ENCODE measurements around the gene TMC5. TPM values are rescaled to one million over a fixed set of nuclear protein-coding genes. Genes with fewer than 3 reads are reported as not detected.

Gene TMC5
- total RNA-seq, 2 experiments from 2014 or later, result not detected

DNA sequence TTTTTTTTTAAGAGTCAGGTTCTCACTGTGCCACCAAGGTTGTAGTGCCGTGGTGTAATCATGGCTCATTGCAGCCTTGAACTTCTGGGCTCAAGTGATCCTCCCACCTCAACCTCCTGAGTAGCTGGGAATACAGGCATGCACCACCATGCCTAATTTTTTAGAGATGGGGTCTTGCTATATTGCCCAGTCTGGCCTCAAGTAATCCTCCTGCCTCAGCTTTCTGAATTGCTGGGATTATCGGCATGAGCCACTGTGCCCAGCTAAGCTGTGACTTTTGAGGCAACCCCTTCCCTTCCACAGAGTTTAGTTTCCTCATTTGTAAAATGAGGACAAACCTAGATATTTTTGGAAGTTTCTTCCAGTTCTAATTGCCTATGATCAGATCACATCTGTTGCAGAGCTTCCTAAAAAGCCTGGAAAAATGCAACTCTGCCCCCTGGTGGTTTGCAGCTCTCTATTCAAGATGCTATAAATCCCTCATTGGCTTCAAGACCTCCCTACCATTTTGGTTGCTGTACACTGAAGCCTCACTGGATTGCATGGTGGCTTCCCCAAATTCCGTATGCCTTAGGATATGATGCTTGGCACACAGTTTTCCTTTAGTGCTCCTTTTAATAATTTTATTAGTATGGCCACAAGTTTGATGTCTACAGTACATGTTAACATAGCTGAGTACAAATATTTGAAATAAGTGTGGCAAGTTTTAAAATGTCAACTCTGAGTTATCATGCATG lies 84.9 kb downstream of the TMC5 start:
- no peaks in the 10 kb centered on the region for H3K9me3 Mint-ChIP-seq
- ChIA-PET CTCF (interaction anchor here (0.8 to 2.0 kb wide), 4 partner anchors 12 to 417 kb away, joined by 3 to 28 read pairs (median 4); partner anchors contain the start of genes CCP110 and VPS35L), POLR2A (no interaction called here)
- Histone ChIP-seq H3K4me3 (ENCODE audit: low read length) (no peak overlapping the region), H3K27ac (ENCODE audit: low read depth in 1 of 2, low read length in 2 of 2) (no peak overlapping the region), H3K4me1 (ENCODE audit: insufficient read depth, low read length) (no peaks in the 10 kb centered on the region), H3K27me3 (ENCODE audit: control insufficient read depth in 1 of 2, insufficient read depth in 2 of 2, low read length in 2 of 2) (no peaks in the 10 kb centered on the region), H3K9me3 (ENCODE audit: control insufficient read depth in 1 of 2, insufficient read depth in 1 of 2, low read length in 2 of 2) (no peaks in the 10 kb centered on the region), H3K36me3 (ENCODE audit: insufficient read depth, low read length) (peaks cover 44% of the 10 kb centered on the region)
- H3K4me3 Mint-ChIP-seq, result no peak overlapping the region
- peaks cover 85% of the 10 kb centered on the region for H3K36me3 Mint-ChIP-seq (ENCODE audit: low read depth)
- no peaks in the 10 kb centered on the region for H3K27me3 Mint-ChIP-seq
- peak; percentile 52 for ATAC-seq (ENCODE audit: poor library complexity)
- no peak overlapping the region for H3K27ac Mint-ChIP-seq
- TF ChIP-seq, protein P1, sequence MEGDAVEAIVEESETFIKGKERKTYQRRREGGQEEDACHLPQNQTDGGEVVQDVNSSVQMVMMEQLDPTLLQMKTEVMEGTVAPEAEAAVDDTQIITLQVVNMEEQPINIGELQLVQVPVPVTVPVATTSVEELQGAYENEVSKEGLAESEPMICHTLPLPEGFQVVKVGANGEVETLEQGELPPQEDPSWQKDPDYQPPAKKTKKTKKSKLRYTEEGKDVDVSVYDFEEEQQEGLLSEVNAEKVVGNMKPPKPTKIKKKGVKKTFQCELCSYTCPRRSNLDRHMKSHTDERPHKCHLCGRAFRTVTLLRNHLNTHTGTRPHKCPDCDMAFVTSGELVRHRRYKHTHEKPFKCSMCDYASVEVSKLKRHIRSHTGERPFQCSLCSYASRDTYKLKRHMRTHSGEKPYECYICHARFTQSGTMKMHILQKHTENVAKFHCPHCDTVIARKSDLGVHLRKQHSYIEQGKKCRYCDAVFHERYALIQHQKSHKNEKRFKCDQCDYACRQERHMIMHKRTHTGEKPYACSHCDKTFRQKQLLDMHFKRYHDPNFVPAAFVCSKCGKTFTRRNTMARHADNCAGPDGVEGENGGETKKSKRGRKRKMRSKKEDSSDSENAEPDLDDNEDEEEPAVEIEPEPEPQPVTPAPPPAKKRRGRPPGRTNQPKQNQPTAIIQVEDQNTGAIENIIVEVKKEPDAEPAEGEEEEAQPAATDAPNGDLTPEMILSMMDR (IDR thresholded peaks at IDR 0.05), result peak; percentile 73
- H3K4me1 Mint-ChIP-seq (ENCODE audit: low read depth), result no peaks in the 10 kb centered on the region
- intact Hi-C loops (cut with DNase I, micrococcal nuclease), result loop anchor here (1.0 kb wide), 1 partner anchor 416 kb away; no protein-coding TSS in a partner anchor
- DNase-seq, result peak; percentile 27 to 78 (median 54)

DNA sequence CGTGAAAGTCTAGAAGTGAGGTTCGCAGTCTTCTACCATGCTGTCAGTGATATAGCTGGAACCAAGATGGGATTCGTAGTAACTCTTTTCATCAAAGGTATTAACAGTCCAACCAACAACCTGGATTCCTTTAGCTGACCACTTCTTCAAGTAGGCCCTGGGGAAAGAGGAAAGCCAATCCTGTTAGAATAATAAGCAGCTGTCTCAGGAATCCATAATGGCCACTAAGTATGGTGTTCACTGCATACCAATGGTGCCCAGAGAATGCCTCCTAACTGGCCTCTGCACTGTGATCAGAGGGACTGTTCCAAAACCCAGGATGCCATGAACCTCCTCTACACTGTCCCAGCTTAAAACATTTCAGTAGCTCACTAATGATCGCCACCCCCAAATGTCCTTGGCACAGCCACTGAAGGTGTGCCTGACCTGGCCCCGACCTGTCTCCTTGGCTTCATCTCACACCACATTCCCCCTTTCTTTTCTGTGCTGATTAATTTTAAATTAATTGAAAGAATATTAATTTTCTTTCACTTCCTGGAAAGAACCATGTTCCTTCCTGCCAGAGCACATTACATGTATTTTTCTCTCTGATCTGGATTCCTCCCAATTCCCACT lies 85.9 kb downstream of the TMC5 start:
- Mint-ChIP-seq H3K27ac (no peak overlapping the region), H3K36me3 (ENCODE audit: low read depth) (peaks cover 89% of the 10 kb centered on the region), H3K9me3 (no peaks in the 10 kb centered on the region), H3K4me3 (no peak overlapping the region), H3K27me3 (no peaks in the 10 kb centered on the region), H3K4me1 (ENCODE audit: low read depth) (no peaks in the 10 kb centered on the region)
- Histone ChIP-seq H3K27ac (ENCODE audit: low read depth in 1 of 2, low read length in 2 of 2) (no peak overlapping the region), H3K4me1 (ENCODE audit: insufficient read depth, low read length) (no peaks in the 10 kb centered on the region), H3K4me3 (ENCODE audit: low read length) (no peak overlapping the region), H3K36me3 (ENCODE audit: insufficient read depth, low read length) (peaks cover 54% of the 10 kb centered on the region), H3K27me3 (ENCODE audit: control insufficient read depth in 1 of 2, insufficient read depth in 2 of 2, low read length in 2 of 2) (no peaks in the 10 kb centered on the region), H3K9me3 (ENCODE audit: control insufficient read depth in 1 of 2, insufficient read depth in 1 of 2, low read length in 2 of 2) (no peaks in the 10 kb centered on the region)
- intact Hi-C loops (cut with DNase I, micrococcal nuclease), result no loop called here
- DNase-seq (no peak), ATAC-seq (ENCODE audit: poor library complexity) (no peak)
- ChIA-PET CTCF (interaction anchor here (0.8 to 2.0 kb wide), 3 partner anchors 20 to 418 kb away, joined by 3 to 28 read pairs (median 4); partner anchors contain the start of genes CCP110 and VPS35L), POLR2A (no interaction called here)
- TF ChIP-seq, protein P1 (IDR thresholded peaks at IDR 0.05), result no peak

DNA sequence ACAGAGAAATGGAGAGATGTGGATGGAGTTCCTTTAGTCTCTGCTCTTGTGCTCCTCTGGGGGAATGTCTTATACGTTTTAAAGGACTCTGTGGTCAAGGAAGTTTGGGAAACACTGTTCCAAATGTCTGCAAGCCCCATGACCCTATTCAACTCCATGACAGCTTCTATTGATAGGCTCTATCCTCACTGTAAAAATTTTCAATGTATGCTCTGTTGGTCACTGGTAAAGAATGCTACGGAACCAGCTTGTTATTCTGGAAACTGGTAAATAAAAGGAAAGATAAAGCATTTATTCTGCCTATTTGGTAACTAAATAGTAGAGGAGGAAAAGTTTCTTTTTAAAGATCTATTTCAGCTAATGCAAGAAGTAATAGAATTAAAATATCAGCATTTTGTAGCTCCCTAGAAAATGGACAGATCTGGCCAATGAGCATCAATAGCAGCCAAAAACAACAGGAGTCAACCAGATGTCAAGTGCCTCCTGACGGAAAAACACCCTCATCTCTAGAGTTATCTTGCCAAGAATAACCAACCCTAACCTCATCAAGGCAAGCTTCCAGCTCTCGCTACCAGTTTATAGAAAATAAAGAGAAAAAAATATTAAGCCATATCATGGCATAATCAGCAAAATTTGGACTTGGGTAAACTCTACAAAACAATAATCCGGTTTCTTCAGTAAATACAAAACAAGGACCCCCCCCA lies 88.1 kb downstream of the TMC5 start:
- intact Hi-C loops (cut with DNase I, micrococcal nuclease), result no loop called here
- H3K36me3 Mint-ChIP-seq (ENCODE audit: low read depth), result peaks cover 80% of the 10 kb centered on the region
- ChIA-PET POLR2A (no interaction called here), CTCF (no interaction called here)
- Histone ChIP-seq H3K9me3 (ENCODE audit: control insufficient read depth in 1 of 2, insufficient read depth in 1 of 2, low read length in 2 of 2) (no peaks in the 10 kb centered on the region), H3K27me3 (ENCODE audit: control insufficient read depth in 1 of 2, insufficient read depth in 2 of 2, low read length in 2 of 2) (no peaks in the 10 kb centered on the region), H3K36me3 (ENCODE audit: insufficient read depth, low read length) (peaks cover 68% of the 10 kb centered on the region), H3K4me1 (ENCODE audit: insufficient read depth, low read length) (no peaks in the 10 kb centered on the region), H3K4me3 (ENCODE audit: low read length) (no peak overlapping the region), H3K27ac (ENCODE audit: low read depth in 1 of 2, low read length in 2 of 2) (no peak overlapping the region)
- ATAC-seq (ENCODE audit: poor library complexity), result no peak
- TF ChIP-seq, protein P1 (IDR thresholded peaks at IDR 0.05), result no peak
- H3K27me3 Mint-ChIP-seq, result no peaks in the 10 kb centered on the region
- H3K4me1 Mint-ChIP-seq (ENCODE audit: low read depth), result no peaks in the 10 kb centered on the region
- no peaks in the 10 kb centered on the region for H3K9me3 Mint-ChIP-seq
- H3K4me3 Mint-ChIP-seq, result no peak overlapping the region
- DNase-seq, result no peak
- H3K27ac Mint-ChIP-seq, result no peak overlapping the region
